HG02571 (cell line): Measurements from ENCODE around the gene UMAD1.

Experiments
- ATAC-seq: cut with Tn5 transposase; IDR thresholded peaks from one replicate; pipeline ENCODE4 v1.9.1; 2021; ENCODE audit warnings: mild to moderate bottlenecking, moderate library complexity; ENCODE audit not compliant: unreplicated experiment

The UMAD1 gene

GRCh38 chr7:7640221-7641128 is at the start of gene UMAD1:
Gene UMAD1, plus strand, starts transcription at chr7:7640752. Its CDS starts 32,620 bp downstream, at chr7:7673372.
- peak; percentile 98 for ATAC-seq

- no peak for ATAC-seq
Measured at GRCh38 chr7:7595451-7595850, 45.1 kb upstream of the UMAD1 start.

GRCh38 chr7:7596176-7596575 is 44.4 kb upstream of the UMAD1 start:
- no peak for ATAC-seq

GRCh38 chr7:7607010-7607409 is 33.5 kb upstream of the UMAD1 start:
- ATAC-seq: no peak

- no peak for ATAC-seq
Measured at GRCh38 chr7:7609330-7609729, 31.2 kb upstream of the UMAD1 start.

GRCh38 chr7:7612519-7612918 is 28.0 kb upstream of the UMAD1 start:
- no peak for ATAC-seq

GRCh38 chr7:7613210-7613609 is 27.3 kb upstream of the UMAD1 start:
- ATAC-seq: no peak

- no peak for ATAC-seq
Measured at GRCh38 chr7:7614018-7614741, 26.4 kb upstream of the UMAD1 start.

GRCh38 chr7:7617550-7617949 is 23.0 kb upstream of the UMAD1 start:
- no peak for ATAC-seq

GRCh38 chr7:7618410-7618809 is 22.1 kb upstream of the UMAD1 start:
- ATAC-seq: no peak

GRCh38 chr7:7620236-7620635 is 20.3 kb upstream of the UMAD1 start:
- no peak for ATAC-seq

GRCh38 chr7:7620644-7621210 is 19.8 kb upstream of the UMAD1 start:
- no peak for ATAC-seq

- no peak for ATAC-seq
Measured at GRCh38 chr7:7628476-7628875, 12.1 kb upstream of the UMAD1 start.

GRCh38 chr7:7630626-7631329 is 9.8 kb upstream of the UMAD1 start:
- no peak for ATAC-seq

- ATAC-seq: no peak
Measured at GRCh38 chr7:7639421-7639820, 1.1 kb upstream of the UMAD1 start.

- ATAC-seq: no peak
Measured at GRCh38 chr7:7639847-7640220, 718 bp upstream of the UMAD1 start.

GRCh38 chr7:7641129-7641663 is 644 bp downstream of the UMAD1 start:
- ATAC-seq: peak; percentile 11

- ATAC-seq: no peak
Measured at GRCh38 chr7:7642081-7642480, 1.5 kb downstream of the UMAD1 start.

- ATAC-seq: no peak
Measured at GRCh38 chr7:7647495-7648036, 7.0 kb downstream of the UMAD1 start.

- ATAC-seq: no peak
Measured at GRCh38 chr7:7650682-7651206, 10.2 kb downstream of the UMAD1 start.
